SK-N-MC (cell line): ENCODE results near the gene MGAT5.

ENCODE experiments used
- EZH2 ChIP-seq: fragments of 200-600 bp; sonication (generic); IDR thresholded peaks from one replicate; pipeline ENCODE4 v1.6.1; 2017; ENCODE audit warnings: antibody characterized with exemption
- FOXP2 ChIP-seq: optimal IDR thresholded peaks from 2 replicates; pipeline ENCODE3; 2011; ENCODE audit warnings: mild to moderate bottlenecking, moderate library complexity; ENCODE audit not compliant: insufficient read depth; ENCODE audit errors: extremely low read length, control extremely low read depth
- POLR2AphosphoS5 ChIP-seq: IDR thresholded peaks from 2 replicates; pipeline ENCODE4 v1.6.1; 2012; ENCODE audit warnings: mild to moderate bottlenecking, low read depth, low read length, borderline replicate concordance

DNA sequence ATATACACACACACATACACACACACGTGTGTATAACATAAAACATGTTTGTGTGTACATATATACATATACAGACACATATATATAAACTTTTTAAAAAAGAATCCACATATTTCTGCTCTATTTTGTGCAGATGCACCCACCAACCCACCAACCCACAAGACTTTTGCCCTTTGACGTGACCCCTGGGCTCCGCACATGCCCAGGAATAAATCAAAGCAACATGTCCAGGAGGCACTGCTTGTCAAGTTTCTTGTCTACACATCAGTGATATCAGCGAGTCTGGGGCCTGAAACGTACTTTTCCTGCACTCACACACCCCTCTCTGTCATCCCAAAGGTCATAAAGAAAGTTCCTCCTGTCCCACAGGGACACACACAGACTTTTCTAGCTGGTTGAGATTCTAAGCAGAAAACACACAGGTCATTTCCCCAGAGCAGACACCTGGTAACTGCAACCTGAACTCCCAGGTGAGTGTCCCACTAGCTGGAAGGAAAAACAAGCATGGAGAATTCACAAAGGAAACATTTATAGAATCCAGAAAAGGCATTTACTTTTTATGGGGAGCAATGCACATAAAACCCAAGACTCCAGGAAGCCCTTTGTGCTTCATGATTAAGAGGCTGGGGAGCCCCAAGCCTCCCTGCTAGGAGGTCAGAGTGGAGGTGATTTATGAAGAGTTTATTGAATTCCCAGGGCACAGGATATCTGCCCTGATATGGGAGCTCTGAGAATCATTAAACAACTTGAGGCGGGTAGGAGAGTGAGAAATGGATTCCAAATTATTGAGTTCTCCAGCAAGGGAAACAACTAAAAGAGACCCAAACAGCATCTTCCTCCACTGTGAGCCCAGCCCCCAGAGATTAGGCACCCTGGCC, 211.6 kb downstream of the MGAT5 start:
- TF ChIP-seq POLR2AphosphoS5 (no peak), EZH2 (no peak), FOXP2 (no peak)
